GM19238 (cell line): ENCODE data around the gene GRHL3.

Source experiments
- DNase-seq: peaks from one replicate; pipeline ENCODE4 v3.0.0; 2011; ENCODE audit warnings: low spot score; ENCODE audit not compliant: insufficient read length

Gene GRHL3

GRCh38 chr1:24369801-24370200, 50.6 kb downstream of the GRHL3 start:
- DNase-seq = no peak

- DNase-seq = no peak
Measured at GRCh38 chr1:24373044-24373443, 53.9 kb downstream of the GRHL3 start.

GRCh38 chr1:24373710-24374109, 54.6 kb downstream of the GRHL3 start:
- no peak for DNase-seq

GRCh38 chr1:24374891-24375786, 56.0 kb downstream of the GRHL3 start:
- DNase-seq = no peak

GRCh38 chr1:24379733-24380315, 60.7 kb downstream of the GRHL3 start:
- DNase-seq = no peak

- no peak for DNase-seq
Measured at GRCh38 chr1:24380508-24380907, 61.4 kb downstream of the GRHL3 start.

GRCh38 chr1:24381256-24381655, 62.1 kb downstream of the GRHL3 start:
- DNase-seq = no peak

- DNase-seq = no peak
Measured at GRCh38 chr1:24382165-24382577, 63.0 kb downstream of the GRHL3 start.

- DNase-seq = no peak
Measured at GRCh38 chr1:24383381-24383940, 64.3 kb downstream of the GRHL3 start.

GRCh38 chr1:24384251-24385090, 65.3 kb downstream of the GRHL3 start:
- peak; percentile 62 for DNase-seq

GRCh38 chr1:24385160-24385940, 66.2 kb downstream of the GRHL3 start:
- DNase-seq = no peak

GRCh38 chr1:24386241-24386640, 67.1 kb downstream of the GRHL3 start:
- DNase-seq = no peak

GRCh38 chr1:24386931-24387330, 67.8 kb downstream of the GRHL3 start:
- no peak for DNase-seq

- DNase-seq = no peak
Measured at GRCh38 chr1:24387636-24388175, 68.5 kb downstream of the GRHL3 start.

- DNase-seq = no peak
Measured at GRCh38 chr1:24388331-24388885, 69.3 kb downstream of the GRHL3 start.

- no peak for DNase-seq
Measured at GRCh38 chr1:24389231-24389678, 70.1 kb downstream of the GRHL3 start.

GRCh38 chr1:24390924-24391782, 72.0 kb downstream of the GRHL3 start:
- DNase-seq = no peak

GRCh38 chr1:24391882-24392603, 72.9 kb downstream of the GRHL3 start:
- DNase-seq = peak; percentile 47

GRCh38 chr1:24392604-24392946, 73.4 kb downstream of the GRHL3 start:
- DNase-seq = no peak
